Breast epithelium (tissue), 3 donors: ENCODE measurements around the gene DPP4.

Source experiments
- CTCF ChIP-seq, 3 donors: fragments of 450-650 bp; IDR thresholded peaks; one replicate each; pipeline ENCODE4 v1.5.1; 2016 to 2017; ENCODE audit warnings: antibody characterized with exemption in 3 of 3, mild to moderate bottlenecking in 3 of 3, moderate library complexity in 3 of 3
- POLR2A ChIP-seq: fragments of 450-650 bp; IDR thresholded peaks from one replicate; pipeline ENCODE4 v1.6.1; 2016; ENCODE audit warnings: antibody characterized with exemption, mild to moderate bottlenecking, moderate library complexity

- TF ChIP-seq CTCF (IDR thresholded peaks at IDR 0.05): no peak
- TF ChIP-seq POLR2A: no peak
These were observed 1.7 kb upstream of the DPP4 start for GRCh38 chr2:162075689-162076132.
